ENCODE measurements around the gene LMX1B.

LMX1B gene

DNA sequence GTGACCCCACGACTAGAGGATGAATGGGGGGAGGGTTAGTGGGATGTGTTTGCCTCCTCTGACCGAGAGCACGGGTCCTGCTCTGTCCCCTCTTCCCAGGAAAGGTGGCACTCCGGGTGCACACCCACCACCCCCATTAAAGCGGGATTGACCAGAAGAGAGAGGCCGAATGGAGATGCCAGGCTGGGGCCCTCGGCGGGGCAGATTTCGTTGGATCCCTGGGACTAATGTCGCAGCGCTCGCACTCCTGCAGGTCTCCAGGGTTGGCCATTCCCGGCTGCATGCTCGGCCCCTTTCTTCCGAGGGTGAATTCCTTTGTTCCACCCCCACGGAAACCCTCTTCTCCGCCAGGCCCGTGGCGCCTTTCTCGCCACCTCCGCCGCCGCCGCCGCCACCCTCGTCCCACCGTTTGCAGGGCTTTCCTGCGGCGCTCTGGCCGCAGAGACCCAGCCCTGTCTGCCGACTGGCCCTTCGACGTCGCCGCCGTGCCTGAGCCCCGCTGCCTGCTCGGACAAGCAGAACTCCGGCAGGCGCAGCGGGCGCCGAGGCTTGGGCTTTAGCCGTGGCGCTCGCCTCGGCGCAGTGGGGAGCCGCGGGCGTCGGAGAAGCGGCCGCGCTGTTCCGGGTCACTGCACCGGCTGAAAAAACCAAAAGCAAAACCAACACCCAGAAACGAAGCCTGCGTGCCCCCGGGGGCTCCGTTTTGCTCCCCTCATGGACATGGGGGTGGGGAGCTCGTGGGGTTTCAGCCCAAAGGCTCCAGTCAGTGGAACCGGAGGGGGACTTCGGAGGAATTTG lies 11.8 kb downstream of the LMX1B start:
- in situ Hi-C loops (cut with HindIII; ENCODE audit: low sequenced_read_pairs) = no loop called here
- H3K4me3 ChIP-seq (ENCODE audit: low read depth, low read length) = no peak overlapping the region
- TF ChIP-seq, protein P1, sequence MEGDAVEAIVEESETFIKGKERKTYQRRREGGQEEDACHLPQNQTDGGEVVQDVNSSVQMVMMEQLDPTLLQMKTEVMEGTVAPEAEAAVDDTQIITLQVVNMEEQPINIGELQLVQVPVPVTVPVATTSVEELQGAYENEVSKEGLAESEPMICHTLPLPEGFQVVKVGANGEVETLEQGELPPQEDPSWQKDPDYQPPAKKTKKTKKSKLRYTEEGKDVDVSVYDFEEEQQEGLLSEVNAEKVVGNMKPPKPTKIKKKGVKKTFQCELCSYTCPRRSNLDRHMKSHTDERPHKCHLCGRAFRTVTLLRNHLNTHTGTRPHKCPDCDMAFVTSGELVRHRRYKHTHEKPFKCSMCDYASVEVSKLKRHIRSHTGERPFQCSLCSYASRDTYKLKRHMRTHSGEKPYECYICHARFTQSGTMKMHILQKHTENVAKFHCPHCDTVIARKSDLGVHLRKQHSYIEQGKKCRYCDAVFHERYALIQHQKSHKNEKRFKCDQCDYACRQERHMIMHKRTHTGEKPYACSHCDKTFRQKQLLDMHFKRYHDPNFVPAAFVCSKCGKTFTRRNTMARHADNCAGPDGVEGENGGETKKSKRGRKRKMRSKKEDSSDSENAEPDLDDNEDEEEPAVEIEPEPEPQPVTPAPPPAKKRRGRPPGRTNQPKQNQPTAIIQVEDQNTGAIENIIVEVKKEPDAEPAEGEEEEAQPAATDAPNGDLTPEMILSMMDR (IDR thresholded peaks at IDR 0.05; ENCODE audit: low read depth, low read length) = no peak

DNA sequence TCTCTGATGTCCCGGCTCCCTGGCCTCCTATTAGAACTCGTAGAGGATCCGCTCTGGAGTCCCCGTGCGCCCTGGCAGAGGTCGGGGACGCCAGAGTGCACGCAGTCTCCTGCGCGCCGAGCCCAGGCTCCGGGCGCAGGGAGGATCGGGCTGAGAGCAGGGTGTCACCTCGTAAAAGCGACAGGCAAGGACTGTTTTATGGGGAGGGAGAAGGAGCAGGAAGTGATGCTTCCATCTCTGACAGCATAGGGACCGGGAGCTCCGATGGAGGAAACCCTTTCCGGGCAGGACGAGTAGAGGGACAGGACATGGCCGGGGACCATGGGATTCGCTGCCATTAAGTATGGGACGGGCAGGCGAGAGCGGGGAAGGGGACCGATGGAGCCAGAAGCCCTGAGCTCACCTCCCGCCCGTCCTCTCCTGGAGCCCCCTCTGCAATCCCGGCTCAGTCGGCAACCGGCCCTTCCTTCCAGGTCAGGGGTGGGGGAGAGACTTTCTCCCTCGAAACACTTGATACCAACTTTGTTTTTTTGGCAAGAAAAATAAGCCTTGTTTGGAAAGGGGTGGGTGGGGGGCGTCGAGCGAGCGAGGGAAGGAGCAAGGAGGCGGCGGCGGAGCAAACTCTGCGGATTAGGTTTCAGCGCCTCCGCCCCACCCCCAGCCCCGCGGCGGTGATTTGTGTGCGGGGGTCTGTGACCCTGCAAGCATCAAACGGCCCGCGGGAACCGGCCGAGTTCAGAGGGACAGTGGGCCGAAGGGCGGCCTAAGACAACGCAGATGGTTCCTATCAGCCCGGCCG lies 12.6 kb downstream of the LMX1B start:
- in situ Hi-C loops (cut with HindIII; ENCODE audit: low sequenced_read_pairs) = no loop called here
- no peak overlapping the region for H3K4me3 ChIP-seq (ENCODE audit: low read depth, low read length)
- no peak for DNase-seq (ENCODE audit: low read depth, low spot score)
- TF ChIP-seq, protein P1 (IDR thresholded peaks at IDR 0.05; ENCODE audit: low read depth, low read length) = no peak

More for the DNA sequence above, 11.8 kb downstream of the LMX1B start:
- DNase-seq (ENCODE audit: low read depth, low spot score) = no peak

DNA sequence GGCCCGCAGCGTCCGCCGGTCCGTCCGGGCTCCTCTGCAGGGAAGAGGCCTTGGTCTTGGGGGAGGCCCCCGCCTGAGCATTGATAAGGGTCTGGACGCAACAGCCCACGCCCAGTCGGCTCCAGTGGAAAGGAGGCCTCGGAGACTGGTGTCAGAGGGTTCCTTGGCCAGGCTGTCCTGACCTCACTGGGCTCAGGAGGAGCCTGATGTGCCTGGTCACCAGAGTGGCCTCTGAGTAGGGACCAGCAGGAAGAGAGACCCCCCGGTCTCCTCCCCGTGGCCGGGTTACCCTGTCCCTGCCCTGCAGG lies 13.2 kb downstream of the LMX1B start:
- in situ Hi-C loops (cut with HindIII; ENCODE audit: low sequenced_read_pairs) = no loop called here
- TF ChIP-seq, protein P1 (IDR thresholded peaks at IDR 0.05; ENCODE audit: low read depth, low read length) = no peak
- H3K4me3 ChIP-seq (ENCODE audit: low read depth, low read length) = no peak overlapping the region
- no peak for DNase-seq (ENCODE audit: low read depth, low spot score)

DNA sequence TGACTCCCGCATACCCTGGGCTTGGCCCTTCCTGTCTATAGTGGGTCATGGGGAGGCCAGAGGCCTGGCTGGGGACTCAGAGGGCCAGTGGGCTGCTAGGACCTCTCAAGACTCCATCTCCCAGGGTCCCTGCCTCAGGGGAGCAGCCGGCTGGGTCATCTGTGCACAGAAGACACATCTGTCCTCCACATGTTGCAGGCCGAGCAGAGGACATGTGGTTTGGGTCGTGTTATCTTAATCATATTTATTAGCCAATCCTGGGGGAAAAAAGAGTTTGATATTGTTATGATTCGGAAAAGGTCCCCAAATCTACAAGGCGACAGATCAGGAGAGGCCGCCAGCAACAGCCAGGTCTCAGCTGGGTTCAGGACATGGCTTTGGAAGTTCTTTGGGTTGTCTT lies 14.4 kb downstream of the LMX1B start:
- in situ Hi-C loops (cut with HindIII; ENCODE audit: low sequenced_read_pairs) = no loop called here
- no peak for DNase-seq (ENCODE audit: low read depth, low spot score)
- TF ChIP-seq, protein P1 (IDR thresholded peaks at IDR 0.05; ENCODE audit: low read depth, low read length) = no peak

DNA sequence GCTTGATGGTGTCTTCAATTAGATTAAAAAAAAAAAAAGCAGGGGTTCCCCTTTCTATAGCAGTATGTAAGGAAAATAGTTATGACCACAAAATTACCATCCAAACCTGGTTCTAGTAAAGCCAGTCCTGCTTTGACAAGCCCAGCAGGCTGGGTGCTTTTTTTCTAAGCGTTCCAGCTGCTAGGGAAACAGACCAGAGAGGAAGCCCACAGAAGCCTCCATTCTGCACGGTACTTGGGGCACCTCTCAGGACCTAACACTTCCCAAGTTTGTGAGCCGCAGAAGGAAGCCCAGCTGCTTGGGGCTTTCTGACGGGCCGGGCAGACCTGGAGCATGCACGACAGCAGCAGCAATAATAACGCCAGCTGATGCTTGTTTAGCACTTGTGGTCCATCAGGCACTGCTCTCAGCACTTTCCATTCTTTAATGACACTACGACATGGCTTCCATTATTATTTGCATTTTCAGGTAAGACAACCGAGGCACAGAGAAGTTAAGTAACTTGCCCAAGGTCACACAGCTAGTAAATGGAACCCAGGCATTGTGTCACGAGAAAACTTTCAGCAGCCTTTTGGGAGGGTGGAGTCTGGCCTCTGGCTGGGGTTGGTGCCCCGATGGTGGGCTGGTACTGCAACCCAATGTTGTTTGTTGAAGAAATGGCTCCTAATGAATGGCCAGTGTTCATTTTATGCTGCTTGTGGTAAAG lies 15.4 kb downstream of the LMX1B start:
- no peak for DNase-seq (ENCODE audit: low read depth, low spot score)

More for the DNA sequence above, 14.4 kb downstream of the LMX1B start:
- H3K4me3 ChIP-seq (ENCODE audit: low read depth, low read length) = no peak overlapping the region

More for the DNA sequence above, 15.4 kb downstream of the LMX1B start:
- TF ChIP-seq, protein P1 (IDR thresholded peaks at IDR 0.05; ENCODE audit: low read depth, low read length) = no peak
- no peak overlapping the region for H3K4me3 ChIP-seq (ENCODE audit: low read depth, low read length)
- in situ Hi-C loops (cut with HindIII; ENCODE audit: low sequenced_read_pairs) = no loop called here
